PC-3 (cell line): ENCODE data around the gene GTF2A2. TPM values are rescaled to one million over a fixed set of nuclear protein-coding genes. Genes with fewer than 3 reads are reported as not detected.

ENCODE experiments used
- ATAC-seq: fragments of 200-7000 bp; cut with Tn5 transposase; 2 replicates; pipeline ENCODE4 v1.9.1; 2020; ENCODE audit warnings: mild to moderate bottlenecking, moderate library complexity
- BruUV-seq: library from RNA; stranded (reverse); fragments of 400-500 nt; replicated peaks from 2 replicates; lab custom pipeline; 2021; lab: Mats Ljungman, UMichigan
- CTCF ChIA-PET: fragments of 300-600 bp; sonication (Branson Sonifier 250); formaldehyde crosslinking; loops from one replicate; lab custom pipeline; 2022; ENCODE audit warnings: antibody characterized with exemption; lab: Charles Lee
- POLR2A ChIA-PET: fragments of 300-600 bp; sonication (Branson Sonifier 250); formaldehyde crosslinking; loops from one replicate; lab custom pipeline; 2022; ENCODE audit warnings: antibody characterized with exemption; ENCODE audit not compliant: unreplicated experiment; lab: Charles Lee
- DNase-seq: peaks from one replicate; pipeline ENCODE4 v3.0.0-alpha.2; 2015
- H2AFZ ChIP-seq: fragments of 300-600 bp; sonication (generic); 2 replicates; pipeline ENCODE4 v1.6.0; 2016; ENCODE audit warnings: antibody characterized with exemption, low read length
- H3F3A ChIP-seq: fragments of 300-600 bp; sonication (generic); one replicate; pipeline ENCODE4 v1.6.0; 2017; ENCODE audit warnings: antibody characterized with exemption, low read length, control low read depth, mild to moderate bottlenecking; ENCODE audit not compliant: unreplicated experiment
- H3K27ac ChIP-seq: fragments of 300-600 bp; sonication (generic); 2 replicates; pipeline ENCODE4 v1.5.1; 2016; ENCODE audit warnings: mild to moderate bottlenecking, low read length
- H3K27me3 ChIP-seq: fragments of 300-600 bp; sonication (generic); 2 replicates; pipeline ENCODE4 v1.6.1; 2016; ENCODE audit warnings: low read length, mixed read lengths
- H3K36me3 ChIP-seq: fragments of 300-600 bp; sonication (generic); 2 replicates; pipeline ENCODE4 v1.6.1; 2016; ENCODE audit warnings: low read depth, mixed run types, low read length, mixed read lengths
- H3K4me1 ChIP-seq: fragments of 300-600 bp; sonication (generic); 2 replicates; pipeline ENCODE4 v1.5.1; 2016; ENCODE audit warnings: low read length; ENCODE audit not compliant: insufficient read depth
- H3K4me2 ChIP-seq: fragments of 300-600 bp; sonication (generic); 2 replicates; pipeline ENCODE4 v1.6.0; 2016; ENCODE audit warnings: low read length
- H3K4me3 ChIP-seq: fragments of 300-600 bp; sonication (generic); 2 replicates; pipeline ENCODE4 v1.5.1; 2016; ENCODE audit warnings: mild to moderate bottlenecking, low read length, mixed read lengths
- H3K79me2 ChIP-seq: fragments of 300-600 bp; sonication (generic); 2 replicates; pipeline ENCODE4 v1.6.1; 2017; ENCODE audit warnings: low read length, mixed read lengths
- H3K9ac ChIP-seq: fragments of 300-600 bp; sonication (generic); 2 replicates; pipeline ENCODE4 v1.6.0; 2016; ENCODE audit warnings: mild to moderate bottlenecking, low read length
- H3K9me2 ChIP-seq: fragments of 300-600 bp; sonication (generic); replicated peaks from 2 replicates; pipeline ENCODE4 v1.6.1; 2016; ENCODE audit warnings: mixed run types, low read length, mixed read lengths
- H3K9me3 ChIP-seq: fragments of 300-600 bp; sonication (generic); 2 replicates; pipeline ENCODE4 v1.6.1; 2016; ENCODE audit warnings: low read length, mixed read lengths
- H4K20me1 ChIP-seq: fragments of 300-600 bp; sonication (generic); 2 replicates; pipeline ENCODE4 v1.6.1; 2016; ENCODE audit warnings: low read length, mixed read lengths
- CTCF ChIP-seq: fragments of 300-600 bp; sonication (generic); conservative IDR thresholded peaks from 2 replicates; pipeline ENCODE4 v1.5.1; 2017; ENCODE audit warnings: antibody characterized with exemption, low read depth, mild to moderate bottlenecking, low read length
- EZH2 ChIP-seq: fragments of 300-600 bp; sonication (generic); IDR thresholded peaks from one replicate; pipeline ENCODE4 v1.6.1; 2017; ENCODE audit warnings: antibody characterized with exemption, mild to moderate bottlenecking, low read length; ENCODE audit not compliant: unreplicated experiment
- EZH2phosphoT487 ChIP-seq: fragments of 300-600 bp; sonication (generic); IDR thresholded peaks from 2 replicates; pipeline ENCODE4 v1.6.1; 2018; ENCODE audit warnings: mild to moderate bottlenecking, antibody characterized with exemption, low read length, borderline replicate concordance
- intact Hi-C: fragments of 100-400 bp; cut with micrococcal nuclease; formaldehyde crosslinking; loops from 2 replicates; pipeline ENCODE4 v1.9.0; 2023
- total RNA-seq: library from RNA; depleted of rRNA; stranded (reverse); fragments of >200 nt; gene quantifications from 2 replicates; pipeline ENCODE4 v1.2.3, GENCODE V29; 2014

Gene GTF2A2
- total RNA-seq, 1 experiment from 2014 or later = 83.9 TPM

GRCh38 chr15:59688782-59689625 is 31.7 kb upstream of the GTF2A2 start, which contains the start of gene BNIP2:
Gene BNIP2, minus strand, starts transcription at chr15:59689320. Its CDS starts 6,863 bp downstream, at chr15:59682457.
- H3K4me2 ChIP-seq = peak within 1 kb of the TSS; percentile 87
- H4K20me1 ChIP-seq = peaks cover 41% of the 10 kb centered on the region
- peak within 1 kb of the TSS; percentile 81 for H3K27ac ChIP-seq
- H3K27me3 ChIP-seq = no peaks in the 10 kb centered on the region
- TF ChIP-seq CTCF (no peak), EZH2phosphoT487 (no peak), EZH2 (no peak)
- peaks cover 51% of the 10 kb centered on the region for H3K79me2 ChIP-seq
- intact Hi-C loops = no loop called here
- H3K4me3 ChIP-seq = peak within 1 kb of the TSS; percentile 98
- ATAC-seq (peak; percentile 92), DNase-seq (peak; percentile 93)
- H3K9ac ChIP-seq = peak within 1 kb of the TSS; percentile 95
- H3K9me3 ChIP-seq = no peaks in the 10 kb centered on the region
- TSS peak; percentile 81 for BruUV-seq
- POLR2A ChIA-PET = interaction anchor here (0.6 to 0.7 kb wide), 2 partner anchors 594 to 1970 kb away, joined by 3 to 5 read pairs; no protein-coding TSS in a partner anchor
- H2AFZ ChIP-seq = peak within 1 kb of the TSS; percentile 96
- H3K4me1 ChIP-seq = peaks cover 19% of the 10 kb centered on the region
- H3K36me3 ChIP-seq = no peaks in the 10 kb centered on the region; the same call in 1 of the 2 replicates
- CTCF ChIA-PET = no interaction called here
- no peaks in the 10 kb centered on the region for H3K9me2 ChIP-seq
- H3F3A ChIP-seq = no peaks in the 10 kb centered on the region

- TSS peak; percentile 43 for BruUV-seq
- H4K20me1 ChIP-seq = peaks cover 43% of the 10 kb centered on the region
- ChIA-PET POLR2A (interaction anchor here (0.6 to 0.7 kb wide), 2 partner anchors 594 to 1970 kb away, joined by 3 to 5 read pairs; no protein-coding TSS in a partner anchor), CTCF (no interaction called here)
- H3K36me3 ChIP-seq = no peaks in the 10 kb centered on the region; the same call in 1 of the 2 replicates
- H3K9me3 ChIP-seq = no peaks in the 10 kb centered on the region
- H3K4me2 ChIP-seq = peak overlapping the region; percentile 87
- H3K27ac ChIP-seq = peak overlapping the region; percentile 81
- peak overlapping the region; percentile 86 for H2AFZ ChIP-seq
- TF ChIP-seq EZH2 (no peak), CTCF (no peak)
- no peaks in the 10 kb centered on the region for H3K27me3 ChIP-seq
- no peaks in the 10 kb centered on the region for H3K9me2 ChIP-seq
- H3K9ac ChIP-seq = peak overlapping the region; percentile 95
- H3K4me1 ChIP-seq = peaks cover 19% of the 10 kb centered on the region
- ATAC-seq (peak; percentile 28), DNase-seq (peak; percentile 27)
- H3K4me3 ChIP-seq = peak overlapping the region; percentile 98
- peaks cover 57% of the 10 kb centered on the region for H3K79me2 ChIP-seq
- H3F3A ChIP-seq = no peaks in the 10 kb centered on the region
- intact Hi-C loops = no loop called here
Measured at GRCh38 chr15:59688423-59688781, 31.1 kb upstream of the GTF2A2 start.

- ChIA-PET POLR2A (no interaction called here), CTCF (no interaction called here)
- peaks cover 19% of the 10 kb centered on the region for H3K4me1 ChIP-seq
- H3K4me2 ChIP-seq = peak overlapping the region; percentile 87
- TF ChIP-seq CTCF (no peak), EZH2phosphoT487 (no peak), EZH2 (no peak)
- BruUV-seq = no TSS peak
- no peaks in the 10 kb centered on the region for H3K27me3 ChIP-seq
- peak overlapping the region; percentile 98 for H3K4me3 ChIP-seq
- no peak overlapping the region for H3K27ac ChIP-seq
- peak overlapping the region; percentile 95 for H3K9ac ChIP-seq
- ATAC-seq (no peak), DNase-seq (no peak)
- intact Hi-C loops = no loop called here
- no peaks in the 10 kb centered on the region for H3K9me2 ChIP-seq
- H4K20me1 ChIP-seq = peaks cover 48% of the 10 kb centered on the region
- H3K79me2 ChIP-seq = peaks cover 63% of the 10 kb centered on the region
- H2AFZ ChIP-seq = no peak overlapping the region
- no peaks in the 10 kb centered on the region; the same call in 1 of the 2 replicates for H3K36me3 ChIP-seq
- no peaks in the 10 kb centered on the region for H3F3A ChIP-seq
- H3K9me3 ChIP-seq = no peaks in the 10 kb centered on the region
Measured at GRCh38 chr15:59687836-59688235, 30.5 kb upstream of the GTF2A2 start.
